Activated CD8-positive, alpha-beta memory T cell treated with anti-CD3 and anti-CD28 coated beads for 48 hours (primary cell): ENCODE data around the gene HYAL1.
A peak's percentile ranks its signal among the peaks of the same experiment; 100 is the strongest.
"Not testable (repeated sequence)": the region's sequence is repeated elsewhere in the genome, so short reads cannot be mapped to it uniquely, and the experiment has no call there.

Experiments
- DNase-seq, 3 experiments: peaks; one replicate each; pipeline ENCODE4 v3.0.0-alpha.2; 2020; ENCODE audit warnings: low read depth in 2 of 3, low spot score in 2 of 3

The HYAL1 gene

GRCh38 chr3:50319894-50320625, 16.7 kb upstream of the HYAL1 start:
- no peak for DNase-seq

- no peak for DNase-seq
Measured at GRCh38 chr3:50319181-50319893, 16.0 kb upstream of the HYAL1 start.

- no peak for DNase-seq
Measured at GRCh38 chr3:50318615-50319014, 15.2 kb upstream of the HYAL1 start.

- no peak for DNase-seq
Measured at GRCh38 chr3:50318163-50318562, 14.8 kb upstream of the HYAL1 start.

GRCh38 chr3:50317300-50317699, 13.9 kb upstream of the HYAL1 start:
- no peak for DNase-seq

- DNase-seq: no peak
Measured at GRCh38 chr3:50316657-50317242, 13.4 kb upstream of the HYAL1 start.

- no peak for DNase-seq
Measured at GRCh38 chr3:50314816-50315215, 11.4 kb upstream of the HYAL1 start.

- no peak for DNase-seq
Measured at GRCh38 chr3:50314342-50314741, 11.0 kb upstream of the HYAL1 start.

GRCh38 chr3:50312041-50312440, 8.7 kb upstream of the HYAL1 start:
- not testable (repeated sequence) for DNase-seq

- DNase-seq: no peak
Measured at GRCh38 chr3:50304601-50305000, 1.2 kb upstream of the HYAL1 start.

- DNase-seq: no peak
Measured at GRCh38 chr3:50302095-50303012, 1.0 kb downstream of the HYAL1 start.

GRCh38 chr3:50300681-50301254, 2.6 kb downstream of the HYAL1 start:
- DNase-seq: no peak

- no peak for DNase-seq
Measured at GRCh38 chr3:50299929-50300680, 3.3 kb downstream of the HYAL1 start.

GRCh38 chr3:50299638-50299928, 3.8 kb downstream of the HYAL1 start:
- DNase-seq: no peak

GRCh38 chr3:50298836-50299637, 4.3 kb downstream of the HYAL1 start, which contains the start of the genes HYAL3 and NAA80:
TSS of gene HYAL3 (minus strand) at chr3:50299405. CDS start at chr3:50295602, 3,803 bp downstream.
TSS of gene NAA80 (minus strand) at chr3:50299405. CDS start at chr3:50297463, 1,942 bp downstream.
- peak; percentile 96 to 98 (median 96) for DNase-seq

GRCh38 chr3:50297896-50298725, 5.3 kb downstream of the HYAL1 start:
- DNase-seq: no peak

- no peak for DNase-seq
Measured at GRCh38 chr3:50297384-50297775, 6.0 kb downstream of the HYAL1 start.

GRCh38 chr3:50296721-50297383, 6.5 kb downstream of the HYAL1 start:
- DNase-seq: no peak
